NCI-H748 (cell line): ENCODE data around the gene KRT32.

Experiments used
- DNase-seq: peaks from one replicate; lab custom pipeline; 2025; ENCODE audit not compliant: unreplicated experiment; lab: John Stamatoyannopoulos, UW

The KRT32 gene

DNA sequence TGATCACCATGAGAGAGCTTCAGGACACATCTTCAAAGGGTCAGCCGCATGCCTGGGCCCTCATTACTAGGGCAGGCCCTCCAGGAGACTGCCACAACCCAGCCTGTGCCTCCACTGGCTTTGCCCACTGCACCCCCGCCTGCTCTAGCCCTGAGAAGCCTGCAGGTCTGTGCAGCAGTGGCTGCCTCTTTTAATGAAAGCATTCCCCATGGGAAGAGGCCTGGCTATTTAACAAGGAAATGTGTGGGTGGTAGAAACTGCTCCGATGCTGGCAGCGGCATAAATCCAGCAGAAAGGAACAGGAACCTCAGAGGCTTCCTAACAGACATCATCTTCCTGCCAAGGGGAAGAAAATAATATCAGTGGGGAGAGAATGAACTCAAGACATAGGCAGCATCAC lies 375 bp upstream of the KRT32 start:
- no peak for DNase-seq

DNA sequence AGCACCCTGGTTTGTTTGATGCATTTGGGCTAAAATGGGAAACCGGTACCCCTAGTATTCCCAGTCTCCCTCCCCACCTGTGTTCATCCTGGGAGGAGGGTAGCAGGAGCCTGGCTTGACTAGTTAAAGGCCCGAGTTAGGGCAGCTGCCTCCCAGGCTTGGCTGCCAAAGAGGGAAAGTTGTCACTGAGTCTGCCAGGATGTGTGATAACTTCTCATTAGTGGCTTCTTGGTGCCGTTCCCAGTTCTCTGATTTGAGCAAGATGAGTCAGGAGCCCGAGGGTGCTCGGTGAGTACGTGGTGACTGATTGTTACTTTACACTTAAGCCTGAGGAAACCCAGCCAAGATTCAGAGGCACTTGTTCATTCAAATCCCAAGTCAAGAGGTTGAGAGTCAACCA lies 2.5 kb downstream of the KRT32 start:
- no peak for DNase-seq

DNA sequence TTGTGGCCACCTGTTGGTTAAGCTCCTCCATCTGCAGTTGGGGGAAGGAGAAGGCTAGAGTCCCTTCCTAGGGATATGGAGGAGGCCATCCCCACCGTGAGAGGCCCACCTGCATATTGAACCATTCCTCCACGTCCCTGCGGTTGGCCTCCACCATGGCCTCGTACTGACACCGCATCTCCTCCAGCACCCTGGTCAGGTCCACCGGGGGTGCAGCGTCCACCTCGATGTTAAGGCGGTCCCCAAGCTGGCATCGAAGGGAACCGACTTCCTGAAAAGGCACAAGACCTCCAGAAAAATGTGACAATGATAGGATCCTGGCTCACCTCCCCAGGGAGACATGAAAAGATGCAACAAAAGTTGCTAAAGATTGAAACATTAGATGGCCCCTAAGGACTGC lies 3.0 kb downstream of the KRT32 start:
- no peak for DNase-seq

DNA sequence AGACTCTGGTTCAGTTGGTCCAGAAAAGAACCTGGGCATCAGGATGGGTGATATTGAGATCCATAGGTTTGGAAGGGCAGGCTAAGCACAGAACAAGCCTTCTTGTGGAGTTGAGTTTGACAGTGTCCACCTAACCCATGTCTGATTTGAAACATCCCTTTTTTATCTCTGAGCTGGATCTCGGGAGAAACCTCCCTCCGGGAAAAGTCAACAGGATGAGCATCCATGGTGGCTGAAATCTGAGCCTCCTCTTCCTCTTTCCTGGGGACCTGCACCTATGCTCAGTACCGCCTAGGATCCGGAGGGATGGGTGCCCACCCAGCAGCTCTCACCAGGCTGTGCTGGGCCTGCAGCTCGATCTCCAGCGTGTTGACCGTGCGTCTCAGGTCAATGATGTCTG lies 3.4 kb downstream of the KRT32 start:
- no peak for DNase-seq

DNA sequence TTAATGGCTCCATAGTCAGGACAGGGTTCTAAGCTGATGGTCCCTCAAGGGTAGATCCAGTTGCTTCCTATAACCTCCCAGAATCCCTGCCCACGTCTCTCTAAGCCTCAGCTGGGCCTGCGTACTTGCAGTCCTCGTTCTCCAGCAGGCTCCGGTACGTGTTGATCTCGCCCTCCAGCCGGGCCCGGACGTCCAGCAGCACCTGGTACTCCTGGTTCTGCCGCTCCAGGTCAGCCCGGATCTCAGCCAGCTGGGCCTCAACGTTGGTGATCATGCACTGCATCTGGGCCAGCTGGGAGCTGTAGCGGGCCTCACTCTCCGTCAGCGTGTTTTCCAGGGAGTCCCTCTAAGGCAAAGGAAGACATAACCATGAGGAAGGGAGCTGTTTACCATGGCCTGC lies 4.5 kb downstream of the KRT32 start:
- no peak for DNase-seq

DNA sequence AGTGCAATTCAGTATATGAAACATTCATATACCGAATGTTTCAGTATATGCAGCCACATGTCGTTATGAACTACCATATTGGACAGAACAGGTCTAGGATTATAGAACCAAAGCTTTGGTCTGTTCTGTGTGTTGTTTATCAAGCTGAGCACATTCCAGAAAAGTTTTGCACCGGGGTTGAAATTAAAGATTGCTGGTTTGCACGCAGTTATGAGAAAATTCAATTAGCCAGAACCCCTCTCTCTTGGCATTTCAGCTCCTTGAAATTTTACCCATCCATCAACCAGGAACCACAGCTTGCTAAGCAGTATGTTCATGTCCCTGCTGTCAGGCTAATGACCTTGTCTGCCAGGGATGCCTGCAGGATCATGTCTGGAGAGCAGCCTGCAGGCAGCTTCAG lies 9.5 kb downstream of the KRT32 start:
- DNase-seq = no peak

DNA sequence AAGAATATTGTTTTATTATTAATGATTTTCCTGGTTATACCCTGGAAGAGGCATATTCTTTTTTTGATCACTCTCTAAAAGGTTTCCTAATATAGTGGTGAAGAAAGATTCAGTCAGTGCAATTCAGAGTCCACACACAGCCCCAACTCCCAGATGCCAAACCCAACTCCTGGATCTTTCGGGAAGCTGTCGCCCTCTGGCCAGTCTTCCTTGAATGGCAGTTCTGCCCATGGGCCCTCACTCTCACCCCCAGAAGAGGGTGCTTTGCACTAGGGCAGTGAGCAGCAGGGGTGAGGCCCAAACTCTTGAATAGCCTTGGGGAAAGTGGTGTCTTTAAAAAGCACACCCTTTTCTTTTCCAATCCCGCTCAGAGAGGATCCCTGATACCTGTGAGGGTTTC lies 11.0 kb downstream of the KRT32 start:
- no peak for DNase-seq

DNA sequence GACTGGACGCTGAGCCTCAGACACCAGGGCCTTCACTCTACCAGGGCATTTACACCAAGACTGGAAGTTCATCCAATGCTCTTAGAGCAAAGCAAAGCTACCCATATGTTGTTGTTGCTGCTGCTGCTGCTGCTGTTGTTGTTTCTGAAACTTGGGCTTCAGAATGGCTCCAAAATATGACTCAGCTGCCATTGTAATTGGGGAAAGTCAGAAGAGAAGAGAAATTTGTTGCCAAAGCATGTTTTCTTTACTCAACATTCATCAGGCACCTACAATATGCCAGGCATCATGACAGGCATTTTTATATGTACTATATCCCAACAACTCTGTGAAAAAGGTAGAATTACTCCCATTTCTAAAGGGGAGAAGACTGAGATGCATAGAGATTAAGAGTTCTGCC lies 11.9 kb downstream of the KRT32 start:
- no peak for DNase-seq

DNA sequence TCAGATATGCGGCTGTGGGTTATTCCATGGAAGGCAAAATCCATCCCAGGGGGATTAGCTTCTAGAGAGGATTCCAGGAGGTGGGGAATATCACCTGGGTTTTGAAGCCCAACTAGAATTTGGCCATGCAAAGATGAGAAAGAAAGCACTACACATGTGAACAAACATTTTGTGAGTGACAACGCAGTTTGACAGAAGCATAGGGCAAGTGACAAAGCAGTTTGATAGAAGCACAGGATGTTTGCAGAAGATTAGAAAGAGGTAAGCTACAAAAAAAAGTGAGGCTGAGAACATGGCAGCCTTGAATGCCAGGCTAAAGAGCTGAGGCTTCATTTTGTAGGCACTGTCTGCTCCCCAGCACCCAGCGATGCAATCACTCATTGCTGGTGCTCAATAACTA lies 14.1 kb downstream of the KRT32 start:
- DNase-seq = no peak

DNA sequence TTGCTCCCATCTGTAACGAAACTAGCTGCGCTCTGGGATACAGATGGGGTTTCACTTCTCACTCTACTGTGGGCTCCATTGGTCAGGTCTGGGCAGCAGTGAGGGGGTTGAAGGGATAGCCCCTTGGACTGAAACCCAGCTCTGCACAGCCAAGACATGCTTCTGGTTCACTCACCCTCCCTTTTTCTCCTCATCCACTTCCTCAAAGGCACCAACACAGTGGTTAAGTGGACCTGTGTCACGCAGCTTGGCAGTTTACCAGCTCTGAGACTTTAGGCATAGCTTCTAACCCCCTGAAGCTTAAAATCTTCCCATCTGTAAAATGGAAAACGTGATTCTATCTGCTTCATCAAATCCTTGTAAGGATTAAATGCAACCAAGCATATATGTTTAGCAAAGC lies 14.9 kb downstream of the KRT32 start:
- DNase-seq = no peak

DNA sequence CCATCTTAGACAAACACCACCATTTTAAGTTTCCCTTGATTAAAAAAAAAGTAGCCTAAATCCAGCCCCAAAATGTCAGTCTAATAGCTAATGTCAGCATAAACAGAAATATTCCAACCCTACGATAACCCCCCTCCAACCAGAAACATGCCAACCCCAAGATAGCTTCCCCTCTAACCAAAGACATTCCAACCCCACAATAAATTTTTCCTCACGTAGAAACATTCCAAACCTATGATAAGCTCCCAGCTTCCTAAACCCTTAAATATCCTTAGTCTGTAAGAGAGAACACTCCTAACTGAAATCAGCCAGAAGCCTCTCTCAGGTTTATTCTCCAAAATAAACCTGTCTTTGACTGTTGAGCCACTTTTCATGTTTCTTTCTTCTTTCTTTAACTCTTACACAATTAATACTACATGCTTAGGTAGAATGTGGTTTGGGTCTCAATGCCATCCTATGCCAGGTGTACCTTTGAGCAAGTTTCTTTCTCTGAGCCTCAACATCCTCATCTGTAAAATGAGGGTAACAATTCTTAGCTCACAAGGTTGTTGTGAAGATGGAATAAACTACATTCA lies 15.9 kb downstream of the KRT32 start:
- no peak for DNase-seq

DNA sequence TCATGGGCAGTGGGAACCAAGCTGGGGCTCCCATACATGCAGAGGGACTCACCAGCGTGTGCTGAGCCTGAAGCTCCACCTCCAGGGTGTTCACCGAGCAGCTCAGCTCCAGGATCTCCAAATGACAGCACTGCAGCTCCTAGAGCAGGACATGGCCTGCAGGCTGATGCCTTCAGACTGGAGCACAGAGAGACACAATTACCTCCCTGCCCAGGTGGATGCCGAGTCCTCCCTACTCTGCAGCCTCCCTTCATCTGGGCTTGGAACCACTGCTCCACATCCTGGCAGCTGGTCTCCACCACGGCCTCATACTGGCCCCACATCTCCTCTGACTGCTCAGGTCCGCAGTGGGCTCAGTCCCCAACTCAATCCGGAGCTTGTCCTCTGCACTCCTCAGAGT lies 18.2 kb downstream of the KRT32 start:
- DNase-seq = no peak

DNA sequence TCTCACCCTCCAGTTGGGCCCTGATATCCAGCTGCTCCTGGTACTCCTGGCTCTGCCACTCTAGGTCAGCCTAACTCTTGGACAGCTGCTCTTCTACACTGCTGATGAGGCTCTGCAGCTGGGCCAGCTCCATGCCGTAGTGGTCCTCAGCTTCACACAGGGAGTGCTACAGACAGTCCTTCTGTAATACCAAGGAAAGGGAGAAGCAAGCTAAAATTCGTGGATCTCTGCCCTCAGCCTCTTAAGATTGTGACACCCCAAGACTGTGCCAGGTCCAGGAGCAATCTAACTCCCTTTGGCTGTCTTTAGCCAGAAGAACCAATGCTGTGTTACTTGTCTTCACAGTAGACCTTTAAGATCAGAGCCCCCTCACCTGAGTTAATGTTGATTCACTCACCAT lies 18.7 kb downstream of the KRT32 start:
- DNase-seq = no peak

DNA sequence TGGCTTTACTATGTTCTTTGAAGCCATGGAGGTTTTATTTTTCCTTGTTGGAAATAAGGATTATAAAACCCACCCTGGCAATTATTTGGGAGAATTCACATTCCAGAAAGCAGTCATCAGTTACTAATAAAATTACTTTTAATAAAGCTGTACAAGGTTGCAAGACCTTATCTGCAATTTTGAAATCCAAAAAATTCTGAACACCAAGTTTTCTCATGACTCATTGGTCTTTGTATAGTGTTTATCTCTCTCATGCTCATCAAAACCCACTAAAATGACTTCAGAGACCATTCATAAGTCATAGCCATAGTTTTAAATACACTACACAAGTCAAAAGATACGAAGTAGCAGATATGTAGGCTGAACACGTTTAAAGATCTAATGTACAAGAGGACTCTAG lies 20.4 kb downstream of the KRT32 start:
- DNase-seq = no peak

DNA sequence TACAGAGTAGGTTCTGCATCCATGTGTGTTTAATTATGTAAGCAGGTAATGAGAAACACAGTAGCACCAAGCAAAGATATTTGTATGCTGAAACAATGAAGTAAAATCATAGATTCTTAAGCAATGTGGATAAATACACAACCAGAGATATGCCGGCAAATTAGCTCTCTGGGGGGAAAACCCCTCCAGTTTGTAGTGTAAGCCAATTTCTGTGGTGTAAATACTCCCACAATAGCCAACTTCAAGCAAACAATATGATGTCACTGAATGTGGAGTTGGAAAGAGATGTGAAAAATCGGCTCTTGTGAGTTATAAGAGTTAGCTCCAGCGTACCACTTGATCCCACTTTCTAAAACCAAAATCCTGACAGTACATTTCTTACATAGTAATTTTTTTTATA lies 22.5 kb downstream of the KRT32 start:
- no peak for DNase-seq

DNA sequence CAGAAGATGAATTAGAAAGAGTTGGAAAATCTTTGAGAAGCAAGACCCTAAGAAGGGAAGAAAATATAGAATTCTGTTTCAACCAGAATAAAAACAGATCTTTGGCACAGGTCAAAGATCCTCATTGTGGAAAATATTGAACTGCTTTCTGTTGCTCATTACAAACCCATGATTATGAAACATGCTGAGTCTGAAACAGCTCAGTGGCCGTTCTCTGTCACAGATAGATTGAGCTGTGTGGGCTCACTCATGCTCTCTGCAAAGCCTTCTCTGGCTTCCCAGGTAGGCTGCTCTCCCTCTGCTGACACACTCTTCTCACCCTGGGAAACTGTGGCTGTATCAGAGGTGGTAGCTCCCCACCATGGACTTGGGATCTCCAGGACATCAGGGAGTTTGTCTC lies 23.0 kb downstream of the KRT32 start:
- DNase-seq = no peak

DNA sequence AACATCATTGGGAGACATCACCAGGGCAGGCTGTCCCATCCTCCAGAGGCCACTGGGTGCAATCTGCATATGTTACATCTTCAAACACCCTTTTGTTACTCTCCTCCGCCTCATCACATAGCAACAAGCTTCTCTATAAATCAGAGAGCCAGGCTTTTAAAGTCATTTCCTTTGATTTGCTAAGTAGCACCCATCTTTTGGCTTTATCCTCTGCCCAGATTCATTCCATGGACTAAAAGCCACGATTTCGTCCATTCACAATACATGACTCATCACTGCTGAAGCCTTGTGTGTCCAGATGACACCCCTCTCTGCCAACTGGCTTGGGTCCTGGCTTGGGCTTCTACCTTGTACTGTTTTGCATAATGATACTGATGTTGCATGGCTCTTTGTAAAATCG lies 24.4 kb downstream of the KRT32 start:
- no peak for DNase-seq

DNA sequence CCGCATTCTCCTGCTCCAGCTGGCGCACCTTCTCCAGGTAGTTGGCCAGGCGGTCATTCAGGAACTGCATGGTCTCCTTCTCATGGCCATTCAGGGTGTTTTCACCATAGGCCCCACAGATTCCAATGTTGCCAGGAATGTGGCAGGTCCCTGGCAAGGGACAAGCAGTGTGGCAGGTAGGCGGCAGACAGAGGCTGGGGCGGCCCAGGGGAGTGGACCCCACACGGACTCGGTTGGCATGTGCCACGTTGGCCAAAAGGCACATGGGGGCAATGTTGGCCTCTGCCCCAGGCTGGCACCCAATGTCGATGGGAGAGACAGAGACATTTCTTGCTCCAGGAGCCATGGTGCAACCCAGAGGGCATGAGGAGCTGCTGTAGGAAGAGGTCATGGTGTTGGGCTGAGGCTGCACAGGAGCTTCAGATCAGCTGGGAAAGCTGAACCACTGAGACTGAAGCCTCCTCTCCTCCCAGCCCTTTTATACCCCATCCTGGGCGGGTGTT lies 26.6 kb downstream of the KRT32 start, which contains the start of gene KRT38:
Gene KRT38, minus strand, starts transcription at position 453 of the 503 bp plus-strand sequence. Its CDS starts 62 bp downstream, at position 391.
- no peak for DNase-seq

DNA sequence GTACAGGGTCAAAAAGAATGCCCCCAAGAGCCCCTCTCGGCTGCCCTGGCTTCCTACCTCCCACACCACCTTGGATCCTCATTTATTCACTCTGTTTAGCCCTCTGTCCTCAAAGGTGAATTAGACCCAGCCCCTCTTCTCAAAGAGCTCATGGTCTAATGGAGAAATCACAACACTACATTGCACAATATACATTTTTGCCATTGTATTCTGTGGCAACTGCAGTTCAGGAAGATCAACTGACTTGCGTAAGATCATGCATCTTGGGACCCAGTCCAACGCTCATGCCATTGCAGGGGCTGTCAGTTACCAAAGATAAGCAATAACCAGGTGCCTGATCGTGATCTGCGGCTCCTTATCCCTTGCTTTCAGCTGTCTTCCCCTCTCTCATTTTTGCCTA lies 27.8 kb downstream of the KRT32 start:
- DNase-seq = no peak

DNA sequence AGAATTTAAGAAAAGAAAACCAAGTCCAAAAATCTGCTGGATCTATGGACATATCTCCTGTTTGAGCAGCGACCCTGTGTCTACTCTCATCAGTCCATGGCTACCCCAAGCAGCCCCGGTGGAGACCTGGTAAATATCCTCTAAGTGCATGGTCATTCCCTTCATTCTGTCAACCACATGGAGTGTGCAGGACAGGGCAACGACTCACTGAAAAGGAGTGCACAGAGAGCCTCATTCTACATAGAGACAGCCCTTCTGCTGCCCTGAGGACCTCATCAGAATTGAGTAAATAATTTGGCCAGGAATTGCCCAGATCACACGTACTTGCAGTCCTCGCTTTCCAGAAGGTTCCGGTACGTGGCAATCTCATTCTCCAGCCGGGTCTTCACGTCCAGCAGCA lies 29.4 kb downstream of the KRT32 start:
- no peak for DNase-seq

DNA sequence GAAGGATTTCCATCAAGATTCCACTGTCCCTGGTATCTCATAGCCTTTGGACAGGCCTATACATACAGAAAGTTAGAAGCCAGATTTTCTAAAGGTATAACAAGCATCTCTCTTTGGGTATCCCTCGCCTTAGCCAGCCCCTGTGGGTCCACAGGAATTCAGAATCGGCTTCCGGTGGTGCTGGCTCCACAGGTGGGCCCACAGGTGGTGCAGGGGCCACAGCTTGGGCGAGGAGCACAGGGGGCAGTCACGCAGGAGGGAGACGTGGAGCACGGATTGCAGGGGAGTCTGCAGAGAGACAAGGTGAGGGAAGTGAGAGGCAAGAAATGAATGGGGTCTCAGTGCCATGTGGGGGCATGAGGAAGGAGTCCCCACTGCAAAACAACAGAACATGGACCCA lies 29.9 kb downstream of the KRT32 start:
- DNase-seq = no peak

DNA sequence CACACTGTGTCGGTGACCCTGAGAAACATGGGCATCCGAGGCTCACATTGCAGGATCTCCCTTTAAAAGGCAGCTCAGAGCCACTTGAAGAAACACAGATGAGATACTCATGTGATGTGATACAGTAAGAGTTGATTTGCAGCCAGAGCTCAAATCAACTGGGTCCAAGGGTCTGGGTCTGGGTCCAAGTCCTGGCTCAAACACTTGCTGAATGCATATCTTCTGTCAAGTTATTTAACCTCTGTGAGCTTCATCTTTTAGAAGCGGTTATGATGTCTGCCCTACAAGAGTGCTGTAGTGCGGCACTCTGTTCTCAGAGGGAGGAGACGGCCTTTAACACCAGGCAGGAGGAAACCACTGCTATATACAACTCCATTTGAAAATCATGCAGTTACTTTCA lies 32.8 kb downstream of the KRT32 start:
- DNase-seq = no peak

DNA sequence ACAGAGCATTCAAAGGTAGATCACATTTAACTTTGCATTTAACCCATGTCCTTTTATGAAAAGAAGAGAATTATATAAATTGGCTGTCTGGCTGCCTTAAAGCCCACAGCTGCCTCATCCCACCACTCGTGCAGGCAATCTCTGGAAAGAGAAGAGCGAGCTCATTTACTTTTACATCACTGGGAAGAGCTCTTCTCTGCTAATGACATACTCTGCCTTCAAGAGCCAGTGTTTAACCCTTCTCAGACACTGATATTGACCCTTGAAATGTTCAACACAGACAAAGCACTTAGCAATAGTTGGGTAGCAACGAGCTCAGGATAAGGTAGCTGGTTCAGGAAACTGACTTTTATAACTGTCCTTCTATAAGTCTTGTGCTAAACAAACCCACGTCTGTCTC lies 33.2 kb downstream of the KRT32 start:
- no peak for DNase-seq

DNA sequence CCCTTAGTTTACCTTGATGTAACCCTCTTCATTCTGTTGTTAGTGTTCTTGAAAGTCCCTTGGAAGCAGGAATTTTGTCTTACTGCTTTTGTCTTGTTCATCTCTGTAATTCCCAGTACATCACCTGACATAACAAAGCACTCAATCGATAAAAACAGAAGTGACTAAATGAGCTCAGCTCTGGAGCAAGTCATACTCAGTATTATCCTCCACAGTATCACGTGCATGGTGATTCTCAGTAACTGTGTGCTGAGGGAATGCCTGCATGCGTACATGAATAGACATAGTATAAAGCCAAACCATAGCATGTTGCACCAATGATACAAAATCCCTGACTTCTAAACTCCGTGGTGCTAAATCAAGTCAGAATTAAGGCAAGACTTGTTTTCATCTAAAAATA lies 33.6 kb downstream of the KRT32 start:
- DNase-seq = no peak
